Epithelial cell of proximal tubule (primary cell): Measurements from ENCODE around the gene TRAF3IP1. TPM values are rescaled to one million over a fixed set of nuclear protein-coding genes. Genes with fewer than 3 reads are reported as not detected.
"Not testable (repeated sequence)": the region's sequence is repeated elsewhere in the genome, so short reads cannot be mapped to it uniquely, and the experiment has no call there.

ENCODE experiments used
- DNase-seq: peaks from one replicate; pipeline ENCODE4 v3.0.0-alpha.2; 2011; ENCODE audit warnings: low read depth
- H3K4me3 ChIP-seq: 2 replicates; pipeline ENCODE4 v1.5.1; 2011; ENCODE audit warnings: low read depth, mild to moderate bottlenecking, low read length
- CTCF ChIP-seq: conservative IDR thresholded peaks from 2 replicates; pipeline ENCODE4 v1.5.1; 2012; ENCODE audit warnings: low read depth, mild to moderate bottlenecking, low read length
- total RNA-seq: library from RNA; depleted of rRNA; stranded (reverse); fragments of >200 nt; gene quantifications from 2 replicates; pipeline ENCODE4 v1.2.3, GENCODE V29; 2015

Gene TRAF3IP1, protein sequence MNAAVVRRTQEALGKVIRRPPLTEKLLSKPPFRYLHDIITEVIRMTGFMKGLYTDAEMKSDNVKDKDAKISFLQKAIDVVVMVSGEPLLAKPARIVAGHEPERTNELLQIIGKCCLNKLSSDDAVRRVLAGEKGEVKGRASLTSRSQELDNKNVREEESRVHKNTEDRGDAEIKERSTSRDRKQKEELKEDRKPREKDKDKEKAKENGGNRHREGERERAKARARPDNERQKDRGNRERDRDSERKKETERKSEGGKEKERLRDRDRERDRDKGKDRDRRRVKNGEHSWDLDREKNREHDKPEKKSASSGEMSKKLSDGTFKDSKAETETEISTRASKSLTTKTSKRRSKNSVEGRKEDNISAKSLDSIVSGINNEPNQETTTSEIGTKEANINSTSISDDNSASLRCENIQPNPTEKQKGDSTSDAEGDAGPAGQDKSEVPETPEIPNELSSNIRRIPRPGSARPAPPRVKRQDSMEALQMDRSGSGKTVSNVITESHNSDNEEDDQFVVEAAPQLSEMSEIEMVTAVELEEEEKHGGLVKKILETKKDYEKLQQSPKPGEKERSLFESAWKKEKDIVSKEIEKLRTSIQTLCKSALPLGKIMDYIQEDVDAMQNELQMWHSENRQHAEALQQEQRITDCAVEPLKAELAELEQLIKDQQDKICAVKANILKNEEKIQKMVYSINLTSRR
- 8.2 and 8.5 TPM in 2 replicates for total RNA-seq

DNA sequence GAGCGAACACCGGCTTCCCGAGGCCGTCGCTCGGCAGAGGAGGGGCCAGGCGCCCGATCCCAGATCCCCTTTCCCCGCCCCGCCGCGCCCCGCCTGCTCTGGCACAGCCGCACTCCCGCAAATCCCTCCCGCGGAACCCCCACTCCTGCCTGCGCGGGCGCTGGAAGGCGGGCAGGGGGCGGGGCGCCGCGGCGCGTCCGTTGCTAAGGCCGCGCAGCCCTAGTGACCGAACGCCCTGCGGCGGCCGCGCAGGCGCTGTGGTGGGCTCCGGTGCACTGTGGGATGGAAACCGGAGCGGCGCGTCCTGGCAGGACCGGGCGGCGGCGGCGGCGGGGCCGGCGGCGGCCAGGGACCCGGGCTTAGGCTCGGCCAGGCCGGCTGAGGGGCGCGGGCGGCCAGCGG is at the start of gene TRAF3IP1:
Gene TRAF3IP1 (plus strand): TSS at position 273 of the 402 bp plus-strand sequence. CDS start 145 bp downstream, outside the sequence.
- no peak for TF ChIP-seq CTCF
- no peak for DNase-seq
- H3K4me3 ChIP-seq, result peak within 1 kb of the TSS; percentile 66

- H3K4me3 ChIP-seq, result no peak overlapping the region
- no peak for DNase-seq
- no peak for TF ChIP-seq CTCF
These were observed 49.7 kb upstream of the TRAF3IP1 start for GRCh38 chr2:238270606-238271005.

- no peak overlapping the region for H3K4me3 ChIP-seq
- no peak for TF ChIP-seq CTCF
- DNase-seq, result no peak
These were observed 49.2 kb upstream of the TRAF3IP1 start for GRCh38 chr2:238271061-238271554.

DNA sequence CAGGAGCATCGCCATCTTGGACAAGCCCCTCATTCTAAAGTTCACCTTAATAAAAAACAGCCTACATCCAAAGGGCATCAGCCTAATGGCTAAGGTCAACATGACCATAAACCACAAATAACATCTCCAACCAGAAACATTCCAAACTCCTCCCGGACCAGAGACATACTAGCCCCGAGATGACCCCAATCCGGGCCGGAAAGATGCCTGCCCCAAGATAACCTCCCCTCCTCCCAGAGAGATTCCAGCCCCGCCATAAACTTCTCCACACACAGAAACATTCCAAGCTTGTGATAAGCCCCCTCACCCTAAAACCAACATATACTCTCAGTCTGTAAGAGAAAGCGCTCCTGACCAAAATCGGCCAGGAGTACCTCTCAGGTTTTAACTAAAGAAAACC is 48.6 kb upstream of the TRAF3IP1 start:
- DNase-seq, H3K4me3 ChIP-seq: not testable (repeated sequence)

GRCh38 chr2:238272156-238272555 is 48.2 kb upstream of the TRAF3IP1 start:
- H3K4me3 ChIP-seq, result no peak overlapping the region
- TF ChIP-seq CTCF, result no peak
- no peak for DNase-seq

- H3K4me3 ChIP-seq, DNase-seq: not testable (repeated sequence)
These were observed 46.9 kb upstream of the TRAF3IP1 start for GRCh38 chr2:238273433-238273832.

- TF ChIP-seq CTCF, result no peak
- H3K4me3 ChIP-seq, result no peak overlapping the region
- no peak for DNase-seq
These were observed 46.0 kb upstream of the TRAF3IP1 start for GRCh38 chr2:238274152-238274865.
